Measurements from ENCODE around the gene RC3H2. TPM values are rescaled to one million over a fixed set of nuclear protein-coding genes. Genes with fewer than 3 reads are reported as not detected.

Gene RC3H2
- total RNA-seq, 4 donors from 2014 or later, result 45.0 to 57.3 (median 52.6) TPM

DNA sequence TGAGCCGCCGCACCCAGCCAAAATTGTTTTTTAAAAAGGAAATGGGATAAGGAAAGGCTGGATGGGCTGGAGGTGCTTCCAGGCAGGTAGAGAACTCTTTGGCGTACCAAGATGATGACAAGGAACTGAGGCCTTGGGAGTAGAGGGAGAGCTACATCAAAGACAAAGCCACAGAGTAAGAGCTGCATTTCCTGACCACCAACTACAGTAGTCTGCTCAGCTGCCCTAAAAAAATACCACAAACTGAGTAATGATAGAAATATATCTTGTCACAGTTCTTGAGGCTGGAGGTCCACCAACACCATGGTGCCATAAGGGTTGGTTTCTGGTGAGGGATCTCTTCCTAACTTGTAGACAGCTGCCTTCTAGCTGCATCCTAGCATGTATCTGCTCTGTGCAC lies 97.0 kb downstream of the RC3H2 start:
- TF ChIP-seq, protein P1, sequence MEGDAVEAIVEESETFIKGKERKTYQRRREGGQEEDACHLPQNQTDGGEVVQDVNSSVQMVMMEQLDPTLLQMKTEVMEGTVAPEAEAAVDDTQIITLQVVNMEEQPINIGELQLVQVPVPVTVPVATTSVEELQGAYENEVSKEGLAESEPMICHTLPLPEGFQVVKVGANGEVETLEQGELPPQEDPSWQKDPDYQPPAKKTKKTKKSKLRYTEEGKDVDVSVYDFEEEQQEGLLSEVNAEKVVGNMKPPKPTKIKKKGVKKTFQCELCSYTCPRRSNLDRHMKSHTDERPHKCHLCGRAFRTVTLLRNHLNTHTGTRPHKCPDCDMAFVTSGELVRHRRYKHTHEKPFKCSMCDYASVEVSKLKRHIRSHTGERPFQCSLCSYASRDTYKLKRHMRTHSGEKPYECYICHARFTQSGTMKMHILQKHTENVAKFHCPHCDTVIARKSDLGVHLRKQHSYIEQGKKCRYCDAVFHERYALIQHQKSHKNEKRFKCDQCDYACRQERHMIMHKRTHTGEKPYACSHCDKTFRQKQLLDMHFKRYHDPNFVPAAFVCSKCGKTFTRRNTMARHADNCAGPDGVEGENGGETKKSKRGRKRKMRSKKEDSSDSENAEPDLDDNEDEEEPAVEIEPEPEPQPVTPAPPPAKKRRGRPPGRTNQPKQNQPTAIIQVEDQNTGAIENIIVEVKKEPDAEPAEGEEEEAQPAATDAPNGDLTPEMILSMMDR (IDR thresholded peaks at IDR 0.05; ENCODE audit: low read depth), result no peak

DNA sequence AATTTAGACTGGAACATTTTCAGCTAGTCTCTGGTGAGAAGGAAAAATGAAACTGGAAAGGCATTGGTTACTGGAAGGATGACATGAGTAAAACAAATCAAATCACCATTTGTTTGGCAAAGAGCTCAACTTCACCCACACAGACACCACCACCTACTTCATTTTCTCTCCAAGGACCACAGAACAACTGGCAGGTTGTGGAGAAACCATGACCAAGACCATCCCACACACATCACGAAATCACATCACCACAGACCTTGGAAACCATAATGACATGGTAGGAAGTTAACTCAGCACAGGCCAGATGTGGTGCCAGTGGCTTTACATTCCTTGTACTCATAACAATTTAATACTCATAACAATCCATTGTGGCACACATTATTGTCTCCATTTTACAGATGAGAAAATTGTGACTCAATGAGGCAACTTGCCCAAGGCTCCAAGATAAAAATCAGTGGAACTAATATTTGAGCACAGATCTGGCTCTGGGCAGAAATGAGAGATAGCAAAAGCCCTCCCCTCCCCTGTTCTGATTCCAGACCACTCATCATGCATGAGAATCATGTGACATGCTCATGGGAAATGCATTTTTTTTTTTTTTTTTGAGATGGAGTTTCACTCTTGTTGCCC lies 97.8 kb downstream of the RC3H2 start:
- TF ChIP-seq, protein P1 (IDR thresholded peaks at IDR 0.05; ENCODE audit: low read depth), result no peak

DNA sequence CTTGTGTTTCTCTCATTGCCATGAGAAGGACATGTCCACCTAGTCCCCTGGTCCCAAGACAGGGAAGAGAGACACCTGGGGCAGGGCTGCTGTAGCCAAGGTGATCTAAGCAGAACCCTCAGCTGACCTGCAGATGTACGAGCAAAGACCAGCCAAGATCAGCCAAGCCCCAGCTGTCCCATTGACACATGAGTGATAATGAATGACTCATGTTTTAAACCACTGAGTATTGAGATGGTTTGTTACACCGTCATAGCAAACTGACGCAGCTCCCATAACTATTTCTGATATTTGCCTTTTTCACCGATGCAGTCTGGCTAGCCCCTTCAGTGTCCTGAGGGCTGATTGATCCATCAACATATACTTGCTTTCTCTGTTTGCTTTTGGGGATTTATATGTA lies 98.5 kb downstream of the RC3H2 start:
- TF ChIP-seq, protein P1 (IDR thresholded peaks at IDR 0.05; ENCODE audit: low read depth), result no peak

DNA sequence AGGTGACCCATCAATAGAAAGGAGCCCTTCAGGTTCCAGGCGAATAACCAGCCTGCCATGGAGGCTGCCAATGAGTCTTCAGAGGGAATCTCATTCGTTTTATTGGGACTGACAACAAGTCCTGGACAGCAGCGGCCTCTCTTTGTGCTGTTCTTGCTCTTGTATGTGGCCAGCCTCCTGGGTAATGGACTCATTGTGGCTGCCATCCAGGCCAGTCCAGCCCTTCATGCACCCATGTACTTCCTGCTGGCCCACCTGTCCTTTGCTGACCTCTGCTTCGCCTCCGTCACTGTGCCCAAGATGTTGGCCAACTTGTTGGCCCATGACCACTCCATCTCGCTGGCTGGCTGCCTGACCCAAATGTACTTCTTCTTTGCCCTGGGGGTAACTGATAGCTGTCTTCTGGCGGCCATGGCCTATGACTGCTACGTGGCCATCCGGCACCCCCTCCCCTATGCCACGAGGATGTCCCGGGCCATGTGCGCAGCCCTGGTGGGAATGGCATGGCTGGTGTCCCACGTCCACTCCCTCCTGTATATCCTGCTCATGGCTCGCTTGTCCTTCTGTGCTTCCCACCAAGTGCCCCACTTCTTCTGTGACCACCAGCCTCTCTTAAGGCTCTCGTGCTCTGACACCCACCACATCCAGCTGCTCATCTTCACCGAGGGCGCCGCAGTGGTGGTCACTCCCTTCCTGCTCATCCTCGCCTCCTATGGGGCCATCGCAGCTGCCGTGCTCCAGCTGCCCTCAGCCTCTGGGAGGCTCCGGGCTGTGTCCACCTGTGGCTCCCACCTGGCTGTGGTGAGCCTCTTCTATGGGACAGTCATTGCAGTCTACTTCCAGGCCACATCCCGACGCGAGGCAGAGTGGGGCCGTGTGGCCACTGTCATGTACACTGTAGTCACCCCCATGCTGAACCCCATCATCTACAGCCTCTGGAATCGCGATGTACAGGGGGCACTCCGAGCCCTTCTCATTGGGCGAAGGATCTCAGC lies 104.8 kb downstream of the RC3H2 start, which contains the start of gene OR1K1:
TSS of gene OR1K1 (plus strand) at position 58 of the 995 bp plus-strand sequence. CDS start at position 58, 0 bp downstream.
- TF ChIP-seq, protein P1 (IDR thresholded peaks at IDR 0.05; ENCODE audit: low read depth), result no peak

DNA sequence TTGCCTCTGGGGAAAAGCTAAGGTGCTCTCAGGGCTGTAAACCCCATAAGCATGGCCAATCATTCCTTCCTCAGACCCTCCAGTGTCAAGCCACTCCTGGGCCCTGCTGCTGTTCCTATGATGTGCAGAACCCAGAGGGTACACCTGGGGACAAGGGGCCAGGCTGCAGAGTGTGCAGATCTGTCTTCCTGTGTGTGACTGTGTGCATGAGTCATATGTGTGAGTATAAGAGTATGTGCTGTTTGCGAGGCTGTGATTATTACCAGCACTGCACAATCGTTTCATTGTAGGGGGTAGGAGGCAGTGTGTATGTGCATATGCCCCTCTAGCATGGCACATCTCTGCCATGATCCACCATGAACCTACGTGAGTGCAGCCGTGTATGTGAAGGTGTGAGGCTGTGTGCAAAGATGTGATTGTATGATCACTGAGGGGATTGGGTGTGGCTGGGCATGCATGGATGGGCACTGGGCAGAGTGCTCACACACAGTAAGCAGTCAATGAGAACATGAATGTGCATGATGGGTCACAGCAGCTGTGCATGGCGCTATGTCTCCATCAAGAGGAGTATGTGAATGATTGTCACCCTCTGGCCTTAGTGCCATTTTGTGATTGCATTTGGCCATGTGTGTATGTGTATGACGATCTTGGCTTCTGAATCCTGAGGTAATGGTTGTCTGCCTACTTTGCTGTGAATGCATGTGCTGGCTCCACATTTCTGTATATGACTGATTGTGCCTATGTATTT lies 107.7 kb downstream of the RC3H2 start:
- TF ChIP-seq, protein P1 (IDR thresholded peaks at IDR 0.05; ENCODE audit: low read depth), result no peak

Small RNA genes lying within 50 kb of the gene (small RNA-seq; reads per million reads assigned to genes)
- gene RNY1P15 (not detected), gene SNORD90 (2,351 reads per million, percentile 99 among the genes with 10 or more reads in this experiment)

Other genes with a start within 250 kb of the RC3H2 start
- 1 to 10 TPM in 1 of 4 donors, under 1 TPM in 1, not detected in 2; 0.44 to 1.2 TPM for gene OR1B1, start 247.7 kb downstream of the RC3H2 start, total RNA-seq
- not detected for gene OR1L1, start 243.6 kb downstream of the RC3H2 start, total RNA-seq
- not detected for gene OR1L3, start 230.2 kb downstream of the RC3H2 start, total RNA-seq
- gene OR1L4, start 181.4 kb downstream of the RC3H2 start, total RNA-seq, result not detected
- gene OR1L6, start 163.1 kb downstream of the RC3H2 start, total RNA-seq, result not detected
- not detected for gene OR5C1, start 116.4 kb downstream of the RC3H2 start, total RNA-seq
- not detected for gene OR1K1, start 105.2 kb downstream of the RC3H2 start, total RNA-seq
- 10 to 100 TPM; 18.4 to 24.5 (median 20.4) TPM for gene PDCL, start 76.8 kb downstream of the RC3H2 start, total RNA-seq
- gene ZBTB6, start 8.0 kb upstream of the RC3H2 start, total RNA-seq, result 10 to 100 TPM in 3 of 4 donors, 1 to 10 TPM in 1; 6.2 to 10.8 (median 10.1) TPM
- 1 to 10 TPM; 5.3 to 9.0 (median 6.7) TPM for gene ZBTB26, start 26.2 kb upstream of the RC3H2 start, total RNA-seq
- 10 to 100 TPM; 47.4 to 65.4 (median 52.8) TPM for gene RABGAP1, start 35.7 kb upstream of the RC3H2 start, total RNA-seq
- gene GPR21, start 128.3 kb upstream of the RC3H2 start, total RNA-seq, result 1 to 10 TPM in 3 of 4 donors, under 1 TPM in 1; 0.88 to 4.2 (median 2.2) TPM

All from subcutaneous adipose tissue (tissue), 4 donors.